Heart left ventricle (tissue), 13 donors: ENCODE measurements around the gene TAF13.

ENCODE experiments used
- POLR2A ChIP-seq, 2 donors: fragments of 450-650 bp; IDR thresholded peaks; one replicate each; pipeline ENCODE4 v1.6.1; 2017; ENCODE audit warnings: antibody characterized with exemption in 2 of 2, mild to moderate bottlenecking in 2 of 2, moderate library complexity in 2 of 2
- TF ChIP-seq, protein P1 (sequence below), 12 donors: fragments of 200-600 bp; sonication (generic) in 4 of 12; IDR thresholded peaks; one replicate each; pipeline versions ENCODE4 v1.5.0 to v1.8.0; 2018 to 2022; ENCODE audit warnings: antibody characterized with exemption in 12 of 12, mild to moderate bottlenecking in 5 of 12
- donor health status: ischemic (EF 13 %, LVEDD 7.1; RV severe dilation, severe dysfunction).
- donor health status: DM: no; HTN: yes; CAD: no.
- donor health status: DM: no; HTN: no; CAD: no.
- donor health status: ischemic (EF 25% LVEDD 6.9; RV normal size, moderate dysfunction).
- donor health status: ischemic (EF 25% LVEDD 5.7; RV mildly dilated, moderate dysfunction).
- donor health status: ischemic (EF 35%, LVEDD 5.7; RV mildly dilated, moderate dysfunction).
- donor health status: nonischemic (EF 11% LVEDD 7.7; RV severe dilation, severe dysfunction).
- donor health status: DM: yes; HTN: yes; CAD: no.
- donor health status: PGD.
- donor health status: ischemic (EF 29% LVEDD 5.4; RV normal size, mild dysfunction).
- donor health status: nonischemic (EF 23%, LVEDD 6.1; RV moderate dilation, normal function).

DNA sequence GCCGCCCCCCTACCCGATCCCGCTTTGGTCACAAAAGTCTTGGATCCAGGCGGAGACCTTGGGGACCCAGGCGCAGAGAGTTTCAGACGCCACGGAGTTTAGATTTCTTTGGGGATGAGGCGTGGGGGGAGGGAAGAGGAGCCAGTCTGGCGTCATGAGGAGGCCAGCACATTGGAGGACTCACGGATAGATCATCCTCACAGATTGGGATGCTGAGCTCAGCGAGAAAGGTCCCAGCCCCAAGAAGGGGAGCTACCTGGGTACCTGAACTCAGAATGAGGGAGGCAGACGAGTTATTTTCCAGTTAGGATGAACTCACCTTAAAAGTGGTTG, 38.5 kb upstream of the TAF13 start:
- TF ChIP-seq, protein P1, sequence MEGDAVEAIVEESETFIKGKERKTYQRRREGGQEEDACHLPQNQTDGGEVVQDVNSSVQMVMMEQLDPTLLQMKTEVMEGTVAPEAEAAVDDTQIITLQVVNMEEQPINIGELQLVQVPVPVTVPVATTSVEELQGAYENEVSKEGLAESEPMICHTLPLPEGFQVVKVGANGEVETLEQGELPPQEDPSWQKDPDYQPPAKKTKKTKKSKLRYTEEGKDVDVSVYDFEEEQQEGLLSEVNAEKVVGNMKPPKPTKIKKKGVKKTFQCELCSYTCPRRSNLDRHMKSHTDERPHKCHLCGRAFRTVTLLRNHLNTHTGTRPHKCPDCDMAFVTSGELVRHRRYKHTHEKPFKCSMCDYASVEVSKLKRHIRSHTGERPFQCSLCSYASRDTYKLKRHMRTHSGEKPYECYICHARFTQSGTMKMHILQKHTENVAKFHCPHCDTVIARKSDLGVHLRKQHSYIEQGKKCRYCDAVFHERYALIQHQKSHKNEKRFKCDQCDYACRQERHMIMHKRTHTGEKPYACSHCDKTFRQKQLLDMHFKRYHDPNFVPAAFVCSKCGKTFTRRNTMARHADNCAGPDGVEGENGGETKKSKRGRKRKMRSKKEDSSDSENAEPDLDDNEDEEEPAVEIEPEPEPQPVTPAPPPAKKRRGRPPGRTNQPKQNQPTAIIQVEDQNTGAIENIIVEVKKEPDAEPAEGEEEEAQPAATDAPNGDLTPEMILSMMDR (IDR thresholded peaks at IDR 0.05) = no peak
- no peak for TF ChIP-seq POLR2A (IDR thresholded peaks at IDR 0.05)
